K562 (cell line): ENCODE measurements around the gene ERAS. TPM values are rescaled to one million over a fixed set of nuclear protein-coding genes. Genes with fewer than 3 reads are reported as not detected.

ENCODE experiments used
- FUS ChIP-seq: fragments of 200-400 bp; formaldehyde crosslinking; optimal IDR thresholded peaks from 2 replicates; pipeline ENCODE3; 2017; ENCODE audit warnings: low read depth, low read length
- GABPA ChIP-seq: fragments of 200-800 bp; sonication (Bioruptor generic); conservative IDR thresholded peaks from 2 replicates; pipeline ENCODE4 v1.6.1; 2016; ENCODE audit warnings: low read depth, missing genetic modification characterization, missing compliant biosample characterization
- HMG20A ChIP-seq: fragments of 450-650 bp; formaldehyde crosslinking; conservative IDR thresholded peaks from 2 replicates; pipeline ENCODE4 v1.4.0; 2020; ENCODE audit warnings: mild to moderate bottlenecking, mixed read lengths
- HNRNPH1 ChIP-seq: fragments of 200-400 bp; formaldehyde crosslinking; optimal IDR thresholded peaks from 2 replicates; pipeline ENCODE3; 2017; ENCODE audit warnings: low read depth, mild to moderate bottlenecking, low read length, moderate library complexity
- KDM1A ChIP-seq, 2 experiments: fragments of 450-650 bp; IDR thresholded peaks; 2 replicates each; pipeline ENCODE4 v1.6.1; 2016; ENCODE audit warnings: mild to moderate bottlenecking in 2 of 2
- MIER1 ChIP-seq: fragments of 450-650 bp; IDR thresholded peaks from 2 replicates; pipeline ENCODE4 v1.6.1; 2016; ENCODE audit warnings: antibody characterized with exemption, mild to moderate bottlenecking, low read depth
- MXI1 ChIP-seq: IDR thresholded peaks from 2 replicates; pipeline ENCODE4 v1.6.1; 2011; ENCODE audit warnings: low read depth, mild to moderate bottlenecking, improper control_type of control experiment, low read length
- polyA plus RNA-seq, 8 experiments: library from polyadenylated mRNA; depleted of rRNA in 4 of 8; stranded (reverse) in 5 of 8; unstranded in 3 of 8; fragments of >200 nt; fragmentation: Nextera tagmentation in 2 of 8; fragmentation: Illumina TruSeq in 1 of 8; extraction: Ambion mirVana in 2 of 8; extraction: Trizol in 1 of 8; gene quantifications; 2 replicates each; pipeline versions ENCODE4 v1.2.1 to v1.2.3, GENCODE V29; 2011 to 2014; ENCODE audit warnings: inconsistent platforms in 1 of 8, missing spikeins in 1 of 8
- total RNA-seq, 7 experiments: library from RNA; depleted of rRNA in 6 of 7; stranded (reverse); fragments of >200 nt in 6 of 7; fragmentation: Illumina TruSeq in 2 of 7; extraction: Trizol in 2 of 7; gene quantifications; 2 replicates each; pipeline versions ENCODE4 v1.2.1 to v1.2.3, GENCODE V29; 2011 to 2021; ENCODE audit warnings: low replicate concordance in 1 of 7
- TF ChIP-seq, protein P1 (sequence below): sonication (generic); formaldehyde crosslinking; IDR thresholded peaks from 2 replicates; pipeline ENCODE4 v1.8.1; 2023; ENCODE audit warnings: mild to moderate bottlenecking, missing genetic modification reagents
- TF ChIP-seq, protein P2 (sequence below): fragments of 450-650 bp; IDR thresholded peaks from 2 replicates; pipeline ENCODE4 v1.6.1; 2016; ENCODE audit warnings: mild to moderate bottlenecking, moderate library complexity

Gene ERAS
- total and polyA plus RNA-seq, 9 of the 15 experiments (the other 6 are each of a cell fraction or from before 2014, with no cell fraction given) = 0.07 to 0.12 TPM; not detected in 7

DNA sequence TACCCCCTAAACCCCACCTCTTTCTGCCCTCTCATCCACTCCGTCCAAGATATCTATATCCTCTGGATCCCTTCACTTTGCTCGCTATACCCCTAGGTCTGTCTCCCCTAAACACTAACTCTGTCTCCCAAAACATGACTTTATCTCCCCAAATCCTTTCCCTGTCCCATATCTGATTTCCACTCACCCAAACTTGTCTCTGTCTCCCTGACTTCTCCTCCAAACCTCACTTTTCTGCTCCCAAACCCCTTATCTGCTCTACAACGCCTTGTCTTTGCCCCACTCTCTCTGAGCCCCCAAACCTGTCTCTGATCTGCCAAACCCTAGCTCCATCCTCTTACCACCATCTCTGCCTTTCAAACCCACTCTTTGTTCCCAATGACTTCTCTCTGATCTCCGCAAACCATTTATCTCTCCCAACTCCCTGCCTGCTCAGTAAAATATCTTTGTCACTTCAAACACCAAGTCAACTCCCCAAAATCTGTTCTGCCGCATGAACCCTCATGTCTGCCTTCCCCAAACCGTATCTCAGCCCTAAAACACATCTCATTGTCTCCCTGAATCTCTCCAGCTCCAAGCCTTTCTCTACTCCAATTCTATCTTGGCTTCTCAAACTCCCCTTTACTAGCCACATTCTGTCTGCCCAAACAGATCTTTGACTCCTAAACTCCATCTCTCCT, 39.3 kb upstream of the ERAS start (continued):
- TF ChIP-seq, protein P1, sequence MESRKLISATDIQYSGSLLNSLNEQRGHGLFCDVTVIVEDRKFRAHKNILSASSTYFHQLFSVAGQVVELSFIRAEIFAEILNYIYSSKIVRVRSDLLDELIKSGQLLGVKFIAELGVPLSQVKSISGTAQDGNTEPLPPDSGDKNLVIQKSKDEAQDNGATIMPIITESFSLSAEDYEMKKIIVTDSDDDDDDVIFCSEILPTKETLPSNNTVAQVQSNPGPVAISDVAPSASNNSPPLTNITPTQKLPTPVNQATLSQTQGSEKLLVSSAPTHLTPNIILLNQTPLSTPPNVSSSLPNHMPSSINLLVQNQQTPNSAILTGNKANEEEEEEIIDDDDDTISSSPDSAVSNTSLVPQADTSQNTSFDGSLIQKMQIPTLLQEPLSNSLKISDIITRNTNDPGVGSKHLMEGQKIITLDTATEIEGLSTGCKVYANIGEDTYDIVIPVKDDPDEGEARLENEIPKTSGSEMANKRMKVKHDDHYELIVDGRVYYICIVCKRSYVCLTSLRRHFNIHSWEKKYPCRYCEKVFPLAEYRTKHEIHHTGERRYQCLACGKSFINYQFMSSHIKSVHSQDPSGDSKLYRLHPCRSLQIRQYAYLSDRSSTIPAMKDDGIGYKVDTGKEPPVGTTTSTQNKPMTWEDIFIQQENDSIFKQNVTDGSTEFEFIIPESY = no peak
- TF ChIP-seq, protein P2, sequence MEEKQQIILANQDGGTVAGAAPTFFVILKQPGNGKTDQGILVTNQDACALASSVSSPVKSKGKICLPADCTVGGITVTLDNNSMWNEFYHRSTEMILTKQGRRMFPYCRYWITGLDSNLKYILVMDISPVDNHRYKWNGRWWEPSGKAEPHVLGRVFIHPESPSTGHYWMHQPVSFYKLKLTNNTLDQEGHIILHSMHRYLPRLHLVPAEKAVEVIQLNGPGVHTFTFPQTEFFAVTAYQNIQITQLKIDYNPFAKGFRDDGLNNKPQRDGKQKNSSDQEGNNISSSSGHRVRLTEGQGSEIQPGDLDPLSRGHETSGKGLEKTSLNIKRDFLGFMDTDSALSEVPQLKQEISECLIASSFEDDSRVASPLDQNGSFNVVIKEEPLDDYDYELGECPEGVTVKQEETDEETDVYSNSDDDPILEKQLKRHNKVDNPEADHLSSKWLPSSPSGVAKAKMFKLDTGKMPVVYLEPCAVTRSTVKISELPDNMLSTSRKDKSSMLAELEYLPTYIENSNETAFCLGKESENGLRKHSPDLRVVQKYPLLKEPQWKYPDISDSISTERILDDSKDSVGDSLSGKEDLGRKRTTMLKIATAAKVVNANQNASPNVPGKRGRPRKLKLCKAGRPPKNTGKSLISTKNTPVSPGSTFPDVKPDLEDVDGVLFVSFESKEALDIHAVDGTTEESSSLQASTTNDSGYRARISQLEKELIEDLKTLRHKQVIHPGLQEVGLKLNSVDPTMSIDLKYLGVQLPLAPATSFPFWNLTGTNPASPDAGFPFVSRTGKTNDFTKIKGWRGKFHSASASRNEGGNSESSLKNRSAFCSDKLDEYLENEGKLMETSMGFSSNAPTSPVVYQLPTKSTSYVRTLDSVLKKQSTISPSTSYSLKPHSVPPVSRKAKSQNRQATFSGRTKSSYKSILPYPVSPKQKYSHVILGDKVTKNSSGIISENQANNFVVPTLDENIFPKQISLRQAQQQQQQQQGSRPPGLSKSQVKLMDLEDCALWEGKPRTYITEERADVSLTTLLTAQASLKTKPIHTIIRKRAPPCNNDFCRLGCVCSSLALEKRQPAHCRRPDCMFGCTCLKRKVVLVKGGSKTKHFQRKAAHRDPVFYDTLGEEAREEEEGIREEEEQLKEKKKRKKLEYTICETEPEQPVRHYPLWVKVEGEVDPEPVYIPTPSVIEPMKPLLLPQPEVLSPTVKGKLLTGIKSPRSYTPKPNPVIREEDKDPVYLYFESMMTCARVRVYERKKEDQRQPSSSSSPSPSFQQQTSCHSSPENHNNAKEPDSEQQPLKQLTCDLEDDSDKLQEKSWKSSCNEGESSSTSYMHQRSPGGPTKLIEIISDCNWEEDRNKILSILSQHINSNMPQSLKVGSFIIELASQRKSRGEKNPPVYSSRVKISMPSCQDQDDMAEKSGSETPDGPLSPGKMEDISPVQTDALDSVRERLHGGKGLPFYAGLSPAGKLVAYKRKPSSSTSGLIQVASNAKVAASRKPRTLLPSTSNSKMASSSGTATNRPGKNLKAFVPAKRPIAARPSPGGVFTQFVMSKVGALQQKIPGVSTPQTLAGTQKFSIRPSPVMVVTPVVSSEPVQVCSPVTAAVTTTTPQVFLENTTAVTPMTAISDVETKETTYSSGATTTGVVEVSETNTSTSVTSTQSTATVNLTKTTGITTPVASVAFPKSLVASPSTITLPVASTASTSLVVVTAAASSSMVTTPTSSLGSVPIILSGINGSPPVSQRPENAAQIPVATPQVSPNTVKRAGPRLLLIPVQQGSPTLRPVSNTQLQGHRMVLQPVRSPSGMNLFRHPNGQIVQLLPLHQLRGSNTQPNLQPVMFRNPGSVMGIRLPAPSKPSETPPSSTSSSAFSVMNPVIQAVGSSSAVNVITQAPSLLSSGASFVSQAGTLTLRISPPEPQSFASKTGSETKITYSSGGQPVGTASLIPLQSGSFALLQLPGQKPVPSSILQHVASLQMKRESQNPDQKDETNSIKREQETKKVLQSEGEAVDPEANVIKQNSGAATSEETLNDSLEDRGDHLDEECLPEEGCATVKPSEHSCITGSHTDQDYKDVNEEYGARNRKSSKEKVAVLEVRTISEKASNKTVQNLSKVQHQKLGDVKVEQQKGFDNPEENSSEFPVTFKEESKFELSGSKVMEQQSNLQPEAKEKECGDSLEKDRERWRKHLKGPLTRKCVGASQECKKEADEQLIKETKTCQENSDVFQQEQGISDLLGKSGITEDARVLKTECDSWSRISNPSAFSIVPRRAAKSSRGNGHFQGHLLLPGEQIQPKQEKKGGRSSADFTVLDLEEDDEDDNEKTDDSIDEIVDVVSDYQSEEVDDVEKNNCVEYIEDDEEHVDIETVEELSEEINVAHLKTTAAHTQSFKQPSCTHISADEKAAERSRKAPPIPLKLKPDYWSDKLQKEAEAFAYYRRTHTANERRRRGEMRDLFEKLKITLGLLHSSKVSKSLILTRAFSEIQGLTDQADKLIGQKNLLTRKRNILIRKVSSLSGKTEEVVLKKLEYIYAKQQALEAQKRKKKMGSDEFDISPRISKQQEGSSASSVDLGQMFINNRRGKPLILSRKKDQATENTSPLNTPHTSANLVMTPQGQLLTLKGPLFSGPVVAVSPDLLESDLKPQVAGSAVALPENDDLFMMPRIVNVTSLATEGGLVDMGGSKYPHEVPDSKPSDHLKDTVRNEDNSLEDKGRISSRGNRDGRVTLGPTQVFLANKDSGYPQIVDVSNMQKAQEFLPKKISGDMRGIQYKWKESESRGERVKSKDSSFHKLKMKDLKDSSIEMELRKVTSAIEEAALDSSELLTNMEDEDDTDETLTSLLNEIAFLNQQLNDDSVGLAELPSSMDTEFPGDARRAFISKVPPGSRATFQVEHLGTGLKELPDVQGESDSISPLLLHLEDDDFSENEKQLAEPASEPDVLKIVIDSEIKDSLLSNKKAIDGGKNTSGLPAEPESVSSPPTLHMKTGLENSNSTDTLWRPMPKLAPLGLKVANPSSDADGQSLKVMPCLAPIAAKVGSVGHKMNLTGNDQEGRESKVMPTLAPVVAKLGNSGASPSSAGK = no peak
- TF ChIP-seq HMG20A (CRISPR knock-in tag) (no peak), MXI1 (no peak), GABPA (tag) (no peak), MIER1 (peak; percentile 22; the same call in 1 of the 2 replicates), HNRNPH1 (no peak), KDM1A (IDR thresholded peaks at IDR 0.05) (no peak), FUS (no peak)
